HG03571 (cell line): ENCODE results near the gene TMEM116.
"Not testable (repeated sequence)": the region's sequence is repeated elsewhere in the genome, so short reads cannot be mapped to it uniquely, and the experiment has no call there.

ENCODE experiments used
- ATAC-seq: cut with Tn5 transposase; IDR thresholded peaks from one replicate; pipeline ENCODE4 v1.9.1; 2021; ENCODE audit not compliant: unreplicated experiment

Gene TMEM116

DNA sequence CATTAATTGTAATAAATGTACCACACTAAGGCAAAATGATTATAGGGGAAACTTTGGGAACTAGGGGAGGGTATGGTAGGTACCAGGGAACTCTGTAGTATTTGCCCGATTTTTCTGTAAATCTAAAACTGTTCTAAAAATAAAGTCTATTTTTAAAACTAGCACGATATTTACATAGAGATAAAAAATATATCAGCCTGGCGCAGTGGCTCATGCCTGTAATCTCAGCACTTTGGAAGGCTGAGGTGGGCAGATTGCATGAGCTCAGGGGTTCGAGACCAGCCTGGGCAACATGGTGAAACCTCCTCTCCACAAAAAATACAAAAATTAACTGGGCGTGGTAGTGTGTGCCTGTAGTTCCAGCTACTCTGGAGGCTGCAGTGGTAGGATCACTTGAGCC lies 32.4 kb downstream of the TMEM116 start:
- no peak for ATAC-seq

GRCh38 chr12:111978545-111978944 lies 34.4 kb downstream of the TMEM116 start:
- no peak for ATAC-seq

GRCh38 chr12:111976860-111977259 lies 36.1 kb downstream of the TMEM116 start:
- ATAC-seq: no peak

GRCh38 chr12:111976291-111976690 lies 36.7 kb downstream of the TMEM116 start:
- no peak for ATAC-seq

- ATAC-seq: no peak
Measured at GRCh38 chr12:111975161-111975931, 37.6 kb downstream of the TMEM116 start.

DNA sequence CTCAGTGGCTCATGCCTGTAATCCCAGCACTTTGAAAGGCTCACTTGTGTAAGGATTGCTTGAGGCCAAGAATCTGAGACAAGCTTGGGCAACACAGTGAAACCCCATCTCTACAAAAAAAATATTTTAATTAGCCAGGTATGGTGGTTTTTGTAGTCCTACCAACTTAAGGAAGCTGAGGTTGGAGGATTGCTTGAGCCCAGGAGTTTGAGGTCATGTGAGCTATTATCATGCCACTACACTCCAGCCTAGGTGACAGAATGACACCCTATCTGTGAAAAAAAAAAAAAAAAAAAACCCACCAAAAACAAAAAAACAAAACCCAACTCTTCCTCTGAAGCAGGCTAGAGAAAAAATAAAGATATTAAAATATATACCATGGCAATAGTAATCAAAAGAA lies 41.2 kb downstream of the TMEM116 start:
- no peak for ATAC-seq

GRCh38 chr12:111964935-111965334 lies 48.0 kb downstream of the TMEM116 start:
- no peak for ATAC-seq

GRCh38 chr12:111959518-111959917 lies 53.4 kb downstream of the TMEM116 start:
- not testable (repeated sequence) for ATAC-seq

- ATAC-seq: not testable (repeated sequence)
Measured at GRCh38 chr12:111957224-111957623, 55.7 kb downstream of the TMEM116 start.

- no peak for ATAC-seq
Measured at GRCh38 chr12:111954969-111955368, 58.0 kb downstream of the TMEM116 start.

DNA sequence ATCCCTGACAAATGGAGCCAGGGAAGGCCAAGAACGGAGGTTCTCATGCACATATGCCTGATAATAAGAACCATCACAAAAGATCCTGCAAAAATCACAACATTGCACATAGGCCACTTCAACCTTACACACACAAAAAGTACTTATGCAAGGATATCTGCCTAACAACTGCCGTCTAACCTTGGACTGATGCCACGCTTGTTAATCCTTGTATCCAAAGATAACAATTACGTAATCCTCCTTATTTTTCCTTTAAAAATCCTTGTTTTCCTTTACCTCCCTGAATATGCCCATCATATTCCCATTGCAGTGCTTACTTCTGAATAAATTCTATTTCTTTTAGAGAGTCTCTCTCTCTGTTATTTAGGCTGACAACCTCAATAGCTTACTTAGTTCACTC lies 59.5 kb downstream of the TMEM116 start:
- ATAC-seq: no peak

DNA sequence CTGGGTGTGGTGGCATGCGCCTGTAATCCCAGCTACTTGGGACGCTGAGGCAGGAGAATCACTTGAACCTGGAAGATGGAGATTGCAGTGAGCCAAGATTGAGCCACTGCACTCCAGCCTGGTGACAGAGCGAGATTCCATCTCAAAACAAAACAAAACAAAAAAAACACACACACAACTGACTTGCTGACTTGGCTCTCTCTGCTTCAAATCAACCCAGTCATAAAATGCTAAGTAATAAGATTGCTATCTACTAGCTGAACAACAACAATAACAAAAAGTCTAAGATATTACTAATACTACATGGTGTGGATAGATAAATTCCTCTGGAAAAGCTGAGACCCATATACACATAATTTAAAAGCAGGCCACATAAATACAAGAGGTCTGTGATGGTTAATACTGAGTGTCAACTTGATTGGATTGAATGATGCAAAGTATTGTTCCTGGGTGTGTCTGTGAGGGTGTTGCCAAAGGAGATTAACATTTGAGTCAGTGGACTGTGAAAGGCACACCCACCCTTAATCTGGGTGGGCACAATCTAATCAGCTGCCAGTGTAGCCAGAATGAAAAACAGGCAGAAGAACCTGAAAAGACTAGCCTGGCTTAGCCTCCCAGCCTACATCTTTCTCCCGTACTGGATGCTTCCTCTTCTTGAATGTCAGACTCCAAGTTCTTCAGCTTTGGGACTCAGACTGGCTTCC lies 60.7 kb downstream of the TMEM116 start:
- ATAC-seq: not testable (repeated sequence)

DNA sequence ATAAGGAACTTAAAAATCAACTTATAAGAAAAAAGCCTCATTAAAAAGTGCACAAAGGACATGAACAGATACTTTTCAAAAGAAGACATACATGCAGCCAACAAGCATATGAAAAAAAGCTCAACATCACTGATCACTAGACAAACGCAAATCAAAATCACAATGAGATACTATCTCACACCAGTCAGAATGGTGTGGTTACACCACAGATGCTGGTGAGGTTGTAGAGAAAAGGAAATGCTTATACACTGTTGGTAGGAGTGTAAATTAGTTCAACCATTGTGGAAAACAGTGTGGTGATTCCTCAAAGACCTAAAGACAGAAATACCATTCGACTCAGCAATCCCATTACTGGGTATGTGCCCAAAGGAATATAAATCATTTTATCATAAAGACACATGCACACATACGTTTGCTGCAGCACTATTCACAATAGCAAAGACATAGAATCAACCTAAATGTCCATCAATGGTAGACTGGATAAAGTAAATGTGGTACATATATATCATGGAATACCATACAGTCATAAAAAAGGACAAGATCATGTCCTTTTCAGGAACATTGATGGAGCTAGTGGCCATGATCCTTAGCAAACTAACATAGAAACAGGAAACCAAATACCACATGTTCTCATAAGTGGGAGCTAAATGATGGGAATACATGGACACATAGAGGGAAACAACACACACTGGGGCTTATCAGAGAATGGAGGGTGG lies 61.8 kb downstream of the TMEM116 start:
- not testable (repeated sequence) for ATAC-seq

DNA sequence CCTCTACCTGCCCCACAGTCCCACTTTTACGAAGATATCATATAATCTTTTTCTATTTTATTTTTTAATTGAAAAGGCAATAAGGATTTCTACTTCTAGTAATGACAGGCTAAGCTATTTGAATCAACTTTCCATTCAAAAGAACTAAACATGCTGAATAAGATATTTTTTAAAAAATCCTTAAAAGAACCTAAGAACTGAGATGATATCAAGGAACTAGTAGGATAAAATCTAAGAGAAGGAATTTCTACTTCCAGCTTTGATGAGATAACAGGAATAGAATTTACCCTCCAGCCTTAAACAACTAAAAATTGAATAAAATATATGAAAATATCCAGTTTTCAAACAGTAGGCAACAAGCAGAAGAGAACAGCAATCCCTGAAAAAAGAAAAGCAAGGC lies 69.0 kb downstream of the TMEM116 start:
- ATAC-seq: no peak

DNA sequence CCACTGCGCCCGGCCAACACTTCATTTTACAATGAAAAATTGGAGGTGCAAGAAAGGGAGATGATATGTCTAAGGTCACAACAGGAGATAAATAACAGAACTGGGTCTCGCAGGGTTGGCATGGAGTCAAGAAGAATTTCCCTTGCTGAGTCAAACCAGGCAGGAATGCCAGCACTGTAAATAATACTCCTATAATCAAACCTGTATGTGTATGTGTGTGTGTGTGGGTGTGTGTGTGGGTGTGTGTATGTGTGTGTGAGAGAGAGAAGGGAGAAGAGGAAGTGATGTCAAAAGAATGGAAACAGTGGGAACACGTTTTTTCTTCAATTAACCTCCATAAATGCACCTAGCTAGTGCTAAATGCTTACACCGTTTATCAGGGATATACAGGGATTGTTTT lies 70.4 kb downstream of the TMEM116 start:
- no peak for ATAC-seq

- no peak for ATAC-seq
Measured at GRCh38 chr12:111937429-111937828, 75.5 kb downstream of the TMEM116 start.

DNA sequence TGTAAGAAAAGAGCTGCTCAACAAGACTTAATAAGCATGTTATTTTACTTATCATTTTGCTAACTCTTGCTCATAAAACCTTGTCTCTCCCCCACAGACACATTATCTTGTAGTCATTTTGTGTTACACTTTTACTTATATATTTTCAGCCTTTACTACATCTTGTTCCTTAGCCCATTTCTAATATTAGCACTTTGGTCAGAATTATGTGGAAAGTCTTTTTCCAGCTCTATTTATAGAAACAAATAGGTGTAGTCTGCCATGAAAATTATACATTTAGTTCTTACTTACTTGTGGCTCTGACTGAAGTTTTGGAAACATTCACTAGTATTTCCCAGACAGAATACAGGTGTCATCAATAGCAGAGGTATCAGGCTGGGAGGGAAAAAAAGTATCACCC lies 76.1 kb downstream of the TMEM116 start:
- ATAC-seq: no peak

DNA sequence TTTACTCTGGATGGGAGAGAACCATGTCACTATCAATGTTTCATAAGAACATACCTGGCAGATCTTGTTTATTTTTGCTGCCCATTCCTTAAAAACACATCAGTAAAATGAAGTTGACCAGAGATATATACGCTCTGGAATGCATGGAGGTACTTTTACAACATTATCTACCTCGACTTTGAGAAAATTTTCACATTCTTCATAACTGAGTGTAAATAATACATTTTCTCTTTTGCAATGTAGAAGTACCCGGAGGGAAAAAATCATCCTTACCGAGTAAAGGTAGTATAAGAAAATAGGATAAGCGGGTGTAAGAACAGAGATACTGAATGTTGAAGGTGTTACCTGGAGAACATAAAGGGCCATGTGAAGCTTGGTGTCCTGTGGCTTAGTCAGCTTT lies 80.7 kb downstream of the TMEM116 start:
- no peak for ATAC-seq

GRCh38 chr12:111927346-111927745 lies 85.6 kb downstream of the TMEM116 start:
- ATAC-seq: no peak

- ATAC-seq: no peak
Measured at GRCh38 chr12:111926631-111927030, 86.3 kb downstream of the TMEM116 start.

- no peak for ATAC-seq
Measured at GRCh38 chr12:111925171-111925570, 87.8 kb downstream of the TMEM116 start.

GRCh38 chr12:111907740-111908139 lies 105.2 kb downstream of the TMEM116 start:
- no peak for ATAC-seq
